Middle frontal gyrus (tissue), 1 donor: Measurements from ENCODE around the gene FEM1B.
"Not testable (repeated sequence)": the region's sequence is repeated elsewhere in the genome, so short reads cannot be mapped to it uniquely, and the experiment has no call there.

ENCODE experiments used
- DNase-seq: peaks from one replicate; pipeline ENCODE4 v3.0.0-alpha.2; 2015; ENCODE audit warnings: low spot score; ENCODE audit errors: extremely low spot score

Gene FEM1B

DNA sequence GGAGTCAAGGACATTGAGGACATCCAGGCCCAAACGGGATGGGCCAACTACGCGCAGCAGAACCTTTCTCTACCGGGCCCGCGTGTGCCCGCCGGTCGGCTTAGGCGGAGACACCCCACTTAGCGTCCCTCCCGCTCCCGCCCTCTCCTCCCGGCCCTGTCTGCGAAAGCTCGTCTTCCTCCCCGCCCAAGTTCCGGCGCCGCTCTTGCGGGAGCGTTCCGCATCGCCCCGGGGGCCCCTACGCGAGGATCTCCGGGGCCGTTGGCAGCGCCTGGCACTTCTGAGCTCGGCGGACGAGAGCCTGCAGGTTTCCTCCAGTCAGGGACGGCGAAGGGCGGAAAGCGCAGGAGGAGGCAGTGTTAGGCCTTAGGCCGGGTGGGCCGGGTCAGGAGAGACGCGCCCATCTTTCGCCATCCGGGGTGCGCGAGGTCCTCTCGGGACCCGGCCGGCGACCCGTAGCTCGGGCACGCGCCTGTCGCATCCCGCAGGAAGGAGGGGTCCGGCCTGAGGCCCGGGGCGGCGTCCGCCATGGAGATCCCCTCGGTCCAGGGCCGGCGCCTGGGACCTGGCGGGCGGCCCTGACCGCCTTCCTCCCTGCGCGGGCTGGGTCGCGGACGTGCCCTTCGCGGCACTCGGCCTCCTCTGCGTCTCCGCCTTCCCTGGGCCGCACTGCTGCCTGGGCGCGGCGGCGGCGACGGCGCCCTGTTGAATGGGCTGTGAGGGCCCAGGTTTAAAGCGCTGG is at the start of gene FEM1B:
Gene FEM1B, plus strand, starts transcription at position 143 of the 742 bp plus-strand sequence. CDS start 673 bp downstream, outside the sequence.
- peak; percentile 83 for DNase-seq

DNA sequence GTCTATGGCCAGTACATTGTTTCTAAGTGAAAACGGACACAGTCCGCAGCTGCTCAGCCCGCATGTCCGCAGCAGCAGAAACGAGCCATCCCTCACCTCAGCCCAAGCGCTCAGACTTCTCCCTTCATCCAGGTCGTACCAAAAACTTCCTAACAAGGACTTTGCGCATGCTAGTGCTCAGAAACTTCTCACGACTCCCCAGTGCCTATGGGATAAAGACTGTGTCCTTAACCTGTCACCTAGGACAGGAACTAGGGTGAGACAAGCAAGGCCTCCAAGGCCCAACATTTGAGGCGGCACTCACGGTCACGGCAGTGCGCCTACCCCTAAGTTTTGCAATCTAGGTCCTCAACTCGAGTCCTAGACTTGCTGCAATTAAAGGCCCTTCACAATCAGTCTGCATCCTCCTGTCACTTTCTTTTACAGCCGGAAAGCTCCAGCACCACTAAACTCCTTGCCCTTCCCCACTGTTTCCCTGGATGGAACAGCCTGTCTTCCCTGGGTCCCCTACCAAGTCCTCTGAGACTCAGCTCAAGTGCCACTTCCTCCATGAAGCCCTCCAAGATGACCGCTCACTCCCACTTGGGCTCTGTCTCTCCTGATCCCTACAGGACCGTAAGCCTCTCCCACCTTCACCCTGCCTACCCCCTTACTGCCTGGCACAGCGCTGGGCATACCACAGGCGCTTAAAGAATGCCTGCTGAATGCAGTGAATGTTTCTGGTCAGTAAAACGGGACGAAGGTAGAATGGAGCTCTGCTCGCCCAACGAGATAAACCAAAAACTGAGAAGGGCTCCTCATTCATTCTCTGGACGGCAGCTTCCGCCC is 49.2 kb upstream of the FEM1B start:
- no peak for DNase-seq

DNA sequence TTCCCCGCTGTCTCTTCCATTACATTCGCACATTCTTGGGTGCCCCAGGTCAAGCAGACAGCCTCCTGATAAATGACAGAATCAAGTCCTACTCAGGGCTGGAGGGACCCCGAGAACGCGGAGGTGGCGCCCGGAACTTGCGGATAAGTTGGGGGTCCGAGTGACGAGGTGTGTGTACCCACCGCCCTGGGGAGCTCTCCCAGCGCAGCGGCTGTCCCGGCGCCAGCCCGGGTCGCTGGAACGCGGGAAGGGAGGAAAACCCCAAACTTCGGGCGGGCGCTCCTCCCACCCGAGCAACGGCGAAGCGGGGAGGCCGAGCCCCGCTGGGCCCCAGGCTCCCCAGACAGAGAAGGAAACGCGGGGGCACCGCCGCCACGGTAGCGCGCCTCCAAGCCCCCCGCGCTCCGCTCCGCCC is 48.6 kb upstream of the FEM1B start:
- no peak for DNase-seq

- peak; percentile 54 for DNase-seq
Observed at GRCh38 chr15:68229386-68230156, 48.0 kb upstream of the FEM1B start, which contains the start of gene CLN6. Gene CLN6 (minus strand): TSS chr15:68229728. CDS start chr15:68229584, 144 bp downstream.

DNA sequence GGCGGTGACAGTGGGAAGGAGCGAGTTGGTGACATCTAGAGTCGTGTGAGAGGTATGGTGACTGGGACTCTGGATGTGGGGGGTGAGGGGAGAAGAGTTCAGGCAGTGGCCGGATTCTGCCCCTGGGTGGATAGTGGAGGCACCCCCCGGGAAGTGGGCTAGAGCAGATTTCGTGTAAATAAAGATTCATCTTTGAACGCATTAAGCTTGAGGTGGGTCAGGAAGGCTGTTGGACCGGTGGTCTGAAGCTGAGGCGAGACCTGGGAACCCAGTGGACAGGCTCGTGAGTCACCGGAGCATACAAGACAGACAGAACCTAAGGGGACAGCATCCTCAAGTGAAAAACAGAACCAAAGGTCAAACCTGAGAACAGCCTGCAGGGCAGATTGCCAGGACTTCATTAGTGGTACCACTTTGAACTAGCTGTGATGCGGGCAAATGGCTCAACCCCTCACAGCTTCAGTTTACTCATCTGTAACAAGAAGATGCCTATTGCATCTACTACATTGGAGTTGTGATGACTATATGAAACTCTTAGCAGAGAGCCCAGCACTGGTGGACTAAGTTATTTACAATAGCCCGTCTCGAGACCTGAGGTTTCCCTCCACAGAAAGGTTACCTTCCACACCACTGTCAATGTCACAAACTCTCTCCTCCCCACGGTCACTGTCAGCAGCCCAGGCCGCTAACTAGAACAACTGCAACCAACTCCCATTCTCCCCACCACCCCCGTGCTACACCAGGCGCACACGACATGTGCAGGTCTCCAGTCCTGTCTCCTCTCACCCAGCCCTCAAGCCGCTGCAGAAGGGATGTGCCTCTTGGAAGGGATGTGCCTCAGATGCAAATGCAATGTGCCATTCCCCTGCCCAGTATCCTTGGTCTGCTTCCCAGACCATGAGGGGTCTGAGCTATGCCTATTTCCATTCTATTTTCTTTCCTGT is 47.1 kb upstream of the FEM1B start:
- no peak for DNase-seq

DNA sequence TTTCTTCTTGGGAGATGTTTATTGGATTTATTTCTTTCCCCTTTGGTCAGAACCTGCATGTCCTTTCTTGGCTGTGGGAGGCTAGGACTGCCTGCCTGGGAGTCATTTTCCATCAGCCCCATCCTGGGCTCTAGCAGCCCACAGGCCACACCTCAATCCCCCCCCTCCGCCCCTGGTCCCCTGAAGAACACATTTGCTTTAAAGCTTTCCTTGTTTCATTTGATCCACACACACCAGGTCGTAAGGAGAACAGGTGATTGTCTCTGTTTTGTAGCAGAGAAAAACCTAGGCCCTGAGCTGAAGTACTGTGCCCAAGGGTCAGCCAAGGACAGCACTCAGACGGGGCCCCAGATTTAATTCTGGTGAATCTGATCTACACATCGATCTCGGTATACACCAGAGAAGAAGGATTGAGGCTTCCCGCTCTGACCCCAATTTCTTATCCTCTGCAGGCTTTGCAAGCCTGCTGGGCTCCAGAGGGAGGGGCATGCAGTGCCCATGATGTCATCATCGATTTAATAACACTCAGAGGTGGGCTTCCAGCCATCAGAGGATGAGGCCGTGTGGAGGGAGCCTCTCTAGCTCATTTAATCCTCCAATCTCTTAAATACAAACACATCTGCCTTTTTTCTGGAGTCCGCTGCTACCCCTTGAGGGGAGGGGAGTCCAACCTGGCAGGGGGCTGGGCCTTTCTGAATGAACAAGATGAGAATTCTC is 46.3 kb upstream of the FEM1B start:
- no peak for DNase-seq

GRCh38 chr15:68232449-68232848 is 45.1 kb upstream of the FEM1B start:
- no peak for DNase-seq

GRCh38 chr15:68232937-68233336 is 44.6 kb upstream of the FEM1B start:
- no peak for DNase-seq

- no peak for DNase-seq
Observed at GRCh38 chr15:68234060-68234459, 43.5 kb upstream of the FEM1B start.

- not testable (repeated sequence) for DNase-seq
Observed at GRCh38 chr15:68234520-68234919, 43.0 kb upstream of the FEM1B start.

GRCh38 chr15:68235022-68235421 is 42.5 kb upstream of the FEM1B start:
- no peak for DNase-seq

DNA sequence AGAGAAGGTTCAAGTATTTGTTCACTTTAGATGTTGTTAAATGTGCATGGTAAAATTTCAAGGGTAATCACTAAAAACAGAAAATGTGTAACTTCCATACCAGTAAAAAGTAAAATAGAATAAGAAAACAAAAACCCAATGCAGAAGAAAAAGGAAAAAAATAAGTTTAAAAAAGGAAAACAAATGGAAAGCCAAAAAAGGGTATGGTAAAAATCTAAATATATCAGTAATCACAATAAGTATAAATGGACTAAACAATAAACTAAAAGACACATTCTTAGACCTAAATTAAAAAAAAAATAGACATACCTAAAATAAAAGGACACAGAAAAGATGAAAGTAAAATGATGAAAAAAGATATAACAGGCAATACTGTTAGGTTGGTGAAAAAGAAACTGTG is 38.5 kb upstream of the FEM1B start:
- no peak for DNase-seq

GRCh38 chr15:68241088-68241935 is 36.2 kb upstream of the FEM1B start:
- no peak for DNase-seq

DNA sequence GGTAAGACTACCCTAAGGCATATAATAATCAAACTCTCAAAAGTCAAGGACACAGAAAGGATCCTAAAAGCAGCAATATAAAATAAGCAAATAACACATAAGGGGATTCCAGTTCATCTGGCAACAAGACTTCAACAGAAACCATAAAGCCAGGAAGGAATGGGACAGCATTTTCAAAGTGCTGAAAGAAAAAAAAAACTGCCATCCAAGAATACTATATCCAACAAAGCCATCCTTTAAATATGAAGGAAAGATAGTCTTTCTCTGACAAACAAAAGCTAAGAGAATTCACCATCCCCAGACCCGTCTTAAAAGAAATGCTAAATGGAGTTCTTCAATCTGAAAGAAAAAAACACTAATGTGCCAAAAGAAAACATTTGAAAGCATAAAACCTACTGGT is 33.3 kb upstream of the FEM1B start:
- no peak for DNase-seq

DNA sequence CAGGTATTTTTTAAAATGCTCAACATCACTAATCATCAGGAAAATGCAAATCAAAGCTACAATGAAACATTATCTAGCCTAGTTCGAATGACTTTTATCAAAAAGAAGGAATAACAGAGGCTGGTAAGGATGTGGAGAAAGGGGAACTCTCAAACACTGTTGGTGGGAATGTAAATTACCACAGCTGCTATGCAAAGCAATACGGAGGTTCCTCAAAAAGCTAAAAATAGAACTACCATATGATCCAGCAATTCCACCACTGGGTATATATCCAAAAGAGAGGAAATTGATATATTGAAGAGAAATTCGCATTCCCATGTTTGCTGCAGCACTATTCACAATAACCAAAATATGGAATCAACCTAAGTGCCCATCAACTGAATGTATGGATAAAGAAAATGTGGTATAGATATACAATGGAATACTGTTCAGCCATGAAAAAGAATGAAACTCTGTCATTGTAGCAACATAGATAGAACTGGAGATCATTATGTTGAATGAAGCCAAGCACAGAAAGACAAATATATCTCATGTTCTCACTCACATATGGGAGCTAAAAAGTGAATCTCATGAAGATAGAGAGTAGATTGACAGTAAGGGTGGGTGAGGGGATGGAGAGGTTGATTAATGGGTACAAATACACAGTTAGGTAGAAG is 28.4 kb upstream of the FEM1B start:
- no peak for DNase-seq

- DNase-seq: peak; percentile 69
Observed at GRCh38 chr15:68252925-68253534, 24.5 kb upstream of the FEM1B start.

- peak; percentile 79 for DNase-seq
Observed at GRCh38 chr15:68256675-68257450, 20.7 kb upstream of the FEM1B start.
